ENCODE results near the gene DISP2. TPM values are rescaled to one million over a fixed set of nuclear protein-coding genes. Genes with fewer than 3 reads are reported as not detected.

The DISP2 gene
- total RNA-seq, 1 experiment from 2014 or later = 1.3 TPM

DNA sequence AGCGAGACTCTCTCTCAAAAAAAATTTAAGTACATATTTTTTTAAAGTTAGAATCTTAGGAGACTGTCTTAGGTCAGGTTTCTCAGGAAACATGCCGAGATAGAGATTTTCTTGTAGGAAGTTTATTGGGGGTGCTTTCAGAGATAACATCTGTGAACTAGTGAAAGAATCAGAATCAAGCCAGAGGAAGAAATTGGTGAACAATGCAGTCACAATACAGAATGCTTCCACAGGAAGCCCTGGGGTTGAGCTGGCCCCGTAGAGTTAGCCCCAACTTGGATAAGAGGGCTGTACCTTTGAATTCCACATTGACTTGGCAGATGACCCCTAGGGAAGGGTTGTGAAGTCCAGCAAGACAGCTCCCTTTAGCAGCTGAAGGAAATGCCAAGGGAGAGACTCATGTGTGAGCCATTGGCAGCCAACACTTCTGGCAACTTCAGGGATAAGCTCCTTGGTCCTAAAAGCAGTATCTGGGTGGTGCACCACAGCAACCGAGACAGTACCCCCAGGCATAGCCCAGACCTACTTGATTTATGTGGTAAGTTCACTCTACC is 43.2 kb upstream of the DISP2 start:
- H4K20me1 ChIP-seq (ENCODE audit: control insufficient read depth, insufficient read depth, insufficient read length) = no peaks in the 10 kb centered on the region
- no peak overlapping the region for H3T11ph ChIP-seq (ENCODE audit: low read length)
- no peak overlapping the region for H3K23ac ChIP-seq (ENCODE audit: insufficient read length, low read depth, low read length)
- H3K23me2 ChIP-seq (ENCODE audit: insufficient read length, low read depth, low read length, poor library complexity, severe bottlenecking) = no peaks in the 10 kb centered on the region
- no peaks in the 10 kb centered on the region for H3K4me1 ChIP-seq (ENCODE audit: insufficient read depth, low read length)
- H4K5ac ChIP-seq (ENCODE audit: insufficient read length, low read depth, low read length) = no peak overlapping the region
- no peak overlapping the region for H2BK5ac ChIP-seq (ENCODE audit: insufficient read length, low read length)
- H3K27ac Mint-ChIP-seq = no peak overlapping the region
- no peak overlapping the region for H3K4ac ChIP-seq (ENCODE audit: low read depth, low read length)
- no peak overlapping the region for H2AK5ac ChIP-seq (ENCODE audit: insufficient read length, low read length)
- no peaks in the 10 kb centered on the region for H3K79me1 ChIP-seq (ENCODE audit: insufficient read depth, low read depth, low read length, poor library complexity, severe bottlenecking)
- 0 out of 2 replicates have a peak overlapping the region, but pooled peaks have one; percentile 45 for H2BK15ac ChIP-seq (ENCODE audit: low read depth, low read length)
- no peak overlapping the region for H2BK120ac ChIP-seq (ENCODE audit: low read depth, low read length, poor library complexity, severe bottlenecking)
- no peak overlapping the region for H4K8ac ChIP-seq (replicated peaks; ENCODE audit: insufficient read length, low read depth, low read length)
- H3K9ac ChIP-seq (ENCODE audit: extremely low read depth, insufficient read length, low read length) = no peak overlapping the region
- H3K27me3 Mint-ChIP-seq (ENCODE audit: low read depth) = peaks cover 60% of the 10 kb centered on the region
- H3K4me1 Mint-ChIP-seq = peaks cover 6 to 10% of the 10 kb centered on the region in 2 experiments
- no peak overlapping the region for H4K91ac ChIP-seq (ENCODE audit: insufficient read length, low read depth, low read length)
- H3K79me2 ChIP-seq (ENCODE audit: insufficient read depth, low read length) = no peaks in the 10 kb centered on the region
- no peaks in the 10 kb centered on the region; a peak in 1 of 5 replicates for H3K9me3 Mint-ChIP-seq
- H3K56ac ChIP-seq (ENCODE audit: insufficient read length, low read depth, low read length) = no peak overlapping the region
- H3K9me3 ChIP-seq (ENCODE audit: control insufficient read depth, low read depth, low read length) = no peaks in the 10 kb centered on the region
- no peak overlapping the region for H3K14ac ChIP-seq (ENCODE audit: insufficient read depth, low read length)
- DNase-seq = no peak
- no peak overlapping the region for H3K4me3 Mint-ChIP-seq
- H2BK20ac ChIP-seq (ENCODE audit: low read depth, low read length, poor library complexity, severe bottlenecking) = no peak overlapping the region
- H2BK12ac ChIP-seq (ENCODE audit: insufficient read length, low read depth, low read length) = no peak overlapping the region
- H3K27ac ChIP-seq (ENCODE audit: insufficient read length, low read depth, low read length) = no peak overlapping the region
- no peaks in the 10 kb centered on the region for H3K27me3 ChIP-seq (ENCODE audit: insufficient read depth, low read length)
- no peak overlapping the region for H3K18ac ChIP-seq (ENCODE audit: insufficient read length, low read depth, low read length)
- H3K36me3 Mint-ChIP-seq (ENCODE audit: insufficient read depth in 1 of 3, low read depth in 3 of 3) = no peaks in the 10 kb centered on the region
- H2AFZ ChIP-seq (ENCODE audit: low read length) = no peak overlapping the region
- TF ChIP-seq, protein P1, sequence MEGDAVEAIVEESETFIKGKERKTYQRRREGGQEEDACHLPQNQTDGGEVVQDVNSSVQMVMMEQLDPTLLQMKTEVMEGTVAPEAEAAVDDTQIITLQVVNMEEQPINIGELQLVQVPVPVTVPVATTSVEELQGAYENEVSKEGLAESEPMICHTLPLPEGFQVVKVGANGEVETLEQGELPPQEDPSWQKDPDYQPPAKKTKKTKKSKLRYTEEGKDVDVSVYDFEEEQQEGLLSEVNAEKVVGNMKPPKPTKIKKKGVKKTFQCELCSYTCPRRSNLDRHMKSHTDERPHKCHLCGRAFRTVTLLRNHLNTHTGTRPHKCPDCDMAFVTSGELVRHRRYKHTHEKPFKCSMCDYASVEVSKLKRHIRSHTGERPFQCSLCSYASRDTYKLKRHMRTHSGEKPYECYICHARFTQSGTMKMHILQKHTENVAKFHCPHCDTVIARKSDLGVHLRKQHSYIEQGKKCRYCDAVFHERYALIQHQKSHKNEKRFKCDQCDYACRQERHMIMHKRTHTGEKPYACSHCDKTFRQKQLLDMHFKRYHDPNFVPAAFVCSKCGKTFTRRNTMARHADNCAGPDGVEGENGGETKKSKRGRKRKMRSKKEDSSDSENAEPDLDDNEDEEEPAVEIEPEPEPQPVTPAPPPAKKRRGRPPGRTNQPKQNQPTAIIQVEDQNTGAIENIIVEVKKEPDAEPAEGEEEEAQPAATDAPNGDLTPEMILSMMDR (conservative IDR thresholded peaks at IDR 0.05) = no peak
- H3K4me2 ChIP-seq (ENCODE audit: insufficient read depth, insufficient read length, low read length) = no peak overlapping the region
- no CpG with 5 or more reads among the region's 4 CpGs for WGBS (ENCODE audit: extremely low coverage, insufficient read length, low lambda C conversion rate)
